ENCODE data around the gene CSNK2A3. TPM values are rescaled to one million over a fixed set of nuclear protein-coding genes. Genes with fewer than 3 reads are reported as not detected.

Gene CSNK2A3
- total RNA-seq, 1 experiment from 2014 or later = 1.6 TPM

DNA sequence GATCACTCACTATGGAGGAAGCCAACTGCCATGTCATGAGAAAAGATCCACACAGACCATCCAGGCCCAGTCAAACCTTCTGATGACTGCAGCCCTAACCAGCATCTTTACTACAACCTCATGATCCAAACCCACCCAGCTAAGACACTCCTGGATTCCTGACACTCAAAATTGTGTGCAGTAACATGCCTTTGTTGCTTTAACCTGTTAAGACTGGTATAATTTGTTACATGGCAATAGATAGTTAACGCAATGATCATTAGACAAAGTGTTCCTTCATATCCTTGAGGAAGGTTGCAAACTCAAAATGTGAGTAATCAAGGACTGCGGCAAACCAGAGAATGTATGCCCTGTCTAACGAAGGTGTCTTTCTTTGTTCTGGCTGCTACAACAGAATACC lies 47.1 kb upstream of the CSNK2A3 start:
- POLR2A ChIA-PET (ENCODE audit: unreplicated experiment) = no interaction called here
- no peak for TF ChIP-seq EZH2 (IDR thresholded peaks at IDR 0.05; ENCODE audit: low read depth)
- TF ChIP-seq, protein P1, sequence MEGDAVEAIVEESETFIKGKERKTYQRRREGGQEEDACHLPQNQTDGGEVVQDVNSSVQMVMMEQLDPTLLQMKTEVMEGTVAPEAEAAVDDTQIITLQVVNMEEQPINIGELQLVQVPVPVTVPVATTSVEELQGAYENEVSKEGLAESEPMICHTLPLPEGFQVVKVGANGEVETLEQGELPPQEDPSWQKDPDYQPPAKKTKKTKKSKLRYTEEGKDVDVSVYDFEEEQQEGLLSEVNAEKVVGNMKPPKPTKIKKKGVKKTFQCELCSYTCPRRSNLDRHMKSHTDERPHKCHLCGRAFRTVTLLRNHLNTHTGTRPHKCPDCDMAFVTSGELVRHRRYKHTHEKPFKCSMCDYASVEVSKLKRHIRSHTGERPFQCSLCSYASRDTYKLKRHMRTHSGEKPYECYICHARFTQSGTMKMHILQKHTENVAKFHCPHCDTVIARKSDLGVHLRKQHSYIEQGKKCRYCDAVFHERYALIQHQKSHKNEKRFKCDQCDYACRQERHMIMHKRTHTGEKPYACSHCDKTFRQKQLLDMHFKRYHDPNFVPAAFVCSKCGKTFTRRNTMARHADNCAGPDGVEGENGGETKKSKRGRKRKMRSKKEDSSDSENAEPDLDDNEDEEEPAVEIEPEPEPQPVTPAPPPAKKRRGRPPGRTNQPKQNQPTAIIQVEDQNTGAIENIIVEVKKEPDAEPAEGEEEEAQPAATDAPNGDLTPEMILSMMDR (conservative IDR thresholded peaks at IDR 0.05) = no peak
- no peak overlapping the region for H3K4me3 ChIP-seq
- no peaks in the 10 kb centered on the region for H3K36me3 ChIP-seq (ENCODE audit: low read depth)
- DNase-seq = no peak
- CTCF ChIA-PET = no interaction called here
- BruUV-seq (replicated peaks) = no TSS peak
- H4K20me1 ChIP-seq (ENCODE audit: insufficient read depth) = no peaks in the 10 kb centered on the region
- no peaks in the 10 kb centered on the region for H3F3A ChIP-seq (ENCODE audit: insufficient read depth, low read depth)
- H3K4me1 ChIP-seq (replicated peaks; ENCODE audit: insufficient read depth) = no peaks in the 10 kb centered on the region
- H3K79me2 ChIP-seq (ENCODE audit: low read depth) = no peaks in the 10 kb centered on the region
- H3K9me3 ChIP-seq (ENCODE audit: insufficient read depth, low read depth) = no peaks in the 10 kb centered on the region
- peaks cover 43% of the 10 kb centered on the region for H3K27me3 ChIP-seq (ENCODE audit: insufficient read depth, low read depth)
- no peaks in the 10 kb centered on the region for H3K9me2 ChIP-seq (ENCODE audit: insufficient read depth)
- H2AFZ ChIP-seq = no peak overlapping the region
- intact Hi-C loops (cut with micrococcal nuclease; ENCODE audit: unreplicated experiment) = no loop called here
- H3K27ac ChIP-seq = no peak overlapping the region
- no peak overlapping the region for H3K4me2 ChIP-seq

DNA sequence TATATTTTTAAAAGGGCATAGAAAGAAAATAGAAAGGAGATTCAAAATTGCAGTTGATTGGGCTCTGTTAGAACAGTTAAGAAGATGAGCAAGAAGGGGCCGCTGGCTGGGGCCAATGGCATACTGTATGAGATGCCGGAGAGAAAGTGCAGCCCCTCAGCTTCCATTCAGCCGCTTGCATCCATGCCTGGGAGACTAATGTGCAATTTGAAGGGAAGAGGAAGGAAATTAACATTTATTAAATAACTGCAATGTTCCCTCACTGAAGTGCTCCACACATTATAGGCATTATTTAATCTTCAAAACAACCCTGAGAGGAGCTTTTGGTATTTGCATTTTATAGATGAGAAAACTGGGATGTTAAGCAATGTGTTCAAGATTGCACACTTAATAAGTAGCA lies 44.7 kb upstream of the CSNK2A3 start:
- BruUV-seq (replicated peaks) = no TSS peak
- H4K20me1 ChIP-seq (ENCODE audit: insufficient read depth) = no peaks in the 10 kb centered on the region
- H3K9me2 ChIP-seq (ENCODE audit: insufficient read depth) = no peaks in the 10 kb centered on the region
- H3K79me2 ChIP-seq (ENCODE audit: low read depth) = no peaks in the 10 kb centered on the region
- peaks cover 41% of the 10 kb centered on the region for H3K27me3 ChIP-seq (ENCODE audit: insufficient read depth, low read depth)
- no peaks in the 10 kb centered on the region for H3F3A ChIP-seq (ENCODE audit: insufficient read depth, low read depth)
- POLR2A ChIA-PET (ENCODE audit: unreplicated experiment) = no interaction called here
- CTCF ChIA-PET = no interaction called here
- H3K4me3 ChIP-seq = no peak overlapping the region
- intact Hi-C loops (cut with micrococcal nuclease; ENCODE audit: unreplicated experiment) = no loop called here
- no peak for TF ChIP-seq EZH2 (IDR thresholded peaks at IDR 0.05; ENCODE audit: low read depth)
- TF ChIP-seq, protein P1 (conservative IDR thresholded peaks at IDR 0.05) = no peak
- no peaks in the 10 kb centered on the region for H3K9me3 ChIP-seq (ENCODE audit: insufficient read depth, low read depth)
- no peak for DNase-seq
- H3K4me1 ChIP-seq (replicated peaks; ENCODE audit: insufficient read depth) = no peaks in the 10 kb centered on the region
- H3K27ac ChIP-seq = no peak overlapping the region
- H2AFZ ChIP-seq = no peak overlapping the region
- no peaks in the 10 kb centered on the region for H3K36me3 ChIP-seq (ENCODE audit: low read depth)
- no peak overlapping the region for H3K4me2 ChIP-seq

DNA sequence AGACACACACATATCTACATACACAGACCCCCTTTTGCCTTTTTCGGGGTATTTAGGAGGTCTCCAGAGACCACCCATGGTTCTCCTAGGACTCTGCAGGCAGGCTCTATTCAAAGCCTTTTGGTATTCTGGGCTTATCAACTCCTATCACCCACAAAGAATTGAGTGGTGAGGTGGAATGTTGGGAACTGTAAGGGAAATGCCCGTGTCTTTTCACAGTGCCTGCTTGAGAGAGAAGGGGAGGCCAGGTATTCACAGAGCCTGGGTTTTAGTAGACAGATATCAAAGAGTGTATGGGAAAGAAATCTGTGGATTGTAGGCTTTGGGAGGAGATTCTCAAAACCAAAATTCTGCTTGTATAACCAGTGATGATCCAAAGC lies 44.0 kb upstream of the CSNK2A3 start:
- no peaks in the 10 kb centered on the region for H3K9me3 ChIP-seq (ENCODE audit: insufficient read depth, low read depth)
- no peak overlapping the region for H2AFZ ChIP-seq
- no peak overlapping the region for H3K4me2 ChIP-seq
- ChIA-PET CTCF (no interaction called here), POLR2A (ENCODE audit: unreplicated experiment) (no interaction called here)
- no TSS peak for BruUV-seq (replicated peaks)
- TF ChIP-seq, protein P1 (conservative IDR thresholded peaks at IDR 0.05) = no peak
- no peak for TF ChIP-seq EZH2 (IDR thresholded peaks at IDR 0.05; ENCODE audit: low read depth)
- H3K27ac ChIP-seq = no peak overlapping the region
- H3K27me3 ChIP-seq (ENCODE audit: insufficient read depth, low read depth) = peaks cover 40% of the 10 kb centered on the region
- no peaks in the 10 kb centered on the region for H3K4me1 ChIP-seq (replicated peaks; ENCODE audit: insufficient read depth)
- H3F3A ChIP-seq (ENCODE audit: insufficient read depth, low read depth) = no peaks in the 10 kb centered on the region
- no peaks in the 10 kb centered on the region for H4K20me1 ChIP-seq (ENCODE audit: insufficient read depth)
- no peaks in the 10 kb centered on the region for H3K36me3 ChIP-seq (ENCODE audit: low read depth)
- H3K9me2 ChIP-seq (ENCODE audit: insufficient read depth) = no peaks in the 10 kb centered on the region
- DNase-seq = no peak
- H3K4me3 ChIP-seq = no peak overlapping the region
- intact Hi-C loops (cut with micrococcal nuclease; ENCODE audit: unreplicated experiment) = no loop called here
- no peaks in the 10 kb centered on the region for H3K79me2 ChIP-seq (ENCODE audit: low read depth)

Data from PC-9 (cell line).